IMR-90 (cell line): ENCODE data around the gene VPS41. TPM values are rescaled to one million over a fixed set of nuclear protein-coding genes. Genes with fewer than 3 reads are reported as not detected.

Experiments
- ATAC-seq: fragments of 200-7000 bp; cut with Tn5 transposase; 2 replicates; pipeline ENCODE4 v1.9.1; 2020; ENCODE audit warnings: low read depth, mild to moderate bottlenecking, moderate library complexity
- BruUV-seq: library from RNA; stranded (reverse); fragments of 400-500 nt; replicated peaks from 2 replicates; lab custom pipeline; 2021; lab: Mats Ljungman, UMichigan
- CTCF ChIA-PET: fragments of 300-600 bp; formaldehyde crosslinking; extraction: SDS; loops from one replicate; lab custom pipeline; 2021; ENCODE audit warnings: antibody characterized with exemption; lab: Yijun Ruan, JAX
- POLR2A ChIA-PET: fragments of 300-600 bp; sonication (Branson Sonifier 250); formaldehyde crosslinking; loops from one replicate; lab custom pipeline; 2022; ENCODE audit warnings: antibody characterized with exemption; ENCODE audit not compliant: unreplicated experiment; lab: Charles Lee
- DNase-seq: peaks from one replicate; pipeline ENCODE4 v3.0.0; 2013
- H2AFZ ChIP-seq: replicated peaks from 2 replicates; pipeline ENCODE3; 2013; ENCODE audit warnings: low read length, mild to moderate bottlenecking; ENCODE audit not compliant: poor library complexity
- H2AK5ac ChIP-seq: 2 replicates; pipeline ENCODE4 v1.6.1; 2013; ENCODE audit warnings: low read depth, low read length, inconsistent platforms
- H2AK9ac ChIP-seq: replicated peaks from 2 replicates; pipeline ENCODE3; 2013; ENCODE audit warnings: mild to moderate bottlenecking, low read depth, low read length, moderate library complexity; ENCODE audit not compliant: poor library complexity
- H2BK120ac ChIP-seq: 2 replicates; pipeline ENCODE4 v1.6.1; 2013; ENCODE audit warnings: low read depth, low read length, inconsistent platforms
- H2BK15ac ChIP-seq: 3 replicates; pipeline ENCODE4 v1.6.1; 2013; ENCODE audit warnings: low read depth, low read length, inconsistent platforms
- H2BK20ac ChIP-seq: 2 replicates; pipeline ENCODE4 v1.6.1; 2013; ENCODE audit warnings: low read depth, mild to moderate bottlenecking, inconsistent platforms, low read length, moderate library complexity
- H2BK5ac ChIP-seq: 2 replicates; pipeline ENCODE4 v1.6.1; 2013; ENCODE audit warnings: mild to moderate bottlenecking, low read depth, low read length, inconsistent platforms; ENCODE audit not compliant: poor library complexity, severe bottlenecking
- H3K14ac ChIP-seq: replicated peaks from 2 replicates; pipeline ENCODE4 v1.6.1; 2013; ENCODE audit warnings: low read depth, low read length, inconsistent platforms
- H3K18ac ChIP-seq: 2 replicates; pipeline ENCODE4 v1.6.1; 2013; ENCODE audit warnings: low read depth, low read length, control low read depth
- H3K23ac ChIP-seq: 2 replicates; pipeline ENCODE4 v1.6.1; 2013; ENCODE audit warnings: low read depth, low read length, inconsistent platforms
- H3K27ac ChIP-seq: 2 replicates; pipeline ENCODE4 v1.5.1; 2013; ENCODE audit warnings: mild to moderate bottlenecking, control low read depth, low read length; ENCODE audit not compliant: insufficient read depth
- H3K27me3 ChIP-seq: 2 replicates; pipeline ENCODE4 v1.6.1; 2013; ENCODE audit warnings: low read length; ENCODE audit not compliant: control insufficient read depth, insufficient read depth
- H3K36me3 ChIP-seq: 2 replicates; pipeline ENCODE4 v1.6.1; 2013; ENCODE audit warnings: low read length, mixed read lengths; ENCODE audit not compliant: control insufficient read depth, insufficient read depth
- H3K4ac ChIP-seq: 2 replicates; pipeline ENCODE4 v1.6.1; 2013; ENCODE audit warnings: low read depth, low read length, inconsistent platforms
- H3K4me1 ChIP-seq: 2 replicates; pipeline ENCODE4 v1.6.1; 2013; ENCODE audit warnings: low read length, mixed read lengths; ENCODE audit not compliant: control insufficient read depth, insufficient read depth
- H3K4me2 ChIP-seq: 2 replicates; pipeline ENCODE4 v1.6.1; 2013; ENCODE audit warnings: low read depth, mild to moderate bottlenecking, control low read depth, low read length, moderate library complexity
- H3K4me3 ChIP-seq: 2 replicates; pipeline ENCODE4 v1.5.1; 2013; ENCODE audit warnings: low read depth, mild to moderate bottlenecking, control low read depth, low read length, moderate library complexity; ENCODE audit not compliant: insufficient read depth
- H3K56ac ChIP-seq: 2 replicates; pipeline ENCODE4 v1.6.1; 2013; ENCODE audit warnings: low read length, inconsistent platforms; ENCODE audit not compliant: insufficient read depth; ENCODE audit errors: extremely low read depth
- H3K79me1 ChIP-seq, 2 experiments: 2 replicates each; pipeline ENCODE4 v1.6.1; 2013; ENCODE audit warnings: low read length in 2 of 2, inconsistent platforms in 1 of 2, low read depth in 1 of 2
- H3K9ac ChIP-seq: 2 replicates; pipeline ENCODE4 v1.6.1; 2013; ENCODE audit warnings: low read depth, low read length, control low read depth
- H3K9me1 ChIP-seq: 2 replicates; pipeline ENCODE4 v1.6.1; 2013; ENCODE audit warnings: low read length, inconsistent platforms; ENCODE audit not compliant: insufficient read depth
- H3K9me3 ChIP-seq: 2 replicates; pipeline ENCODE4 v1.6.1; 2013; ENCODE audit warnings: low read length; ENCODE audit not compliant: control insufficient read depth, insufficient read depth
- H4K20me1 ChIP-seq: 2 replicates; pipeline ENCODE4 v1.6.1; 2013; ENCODE audit warnings: low read length, inconsistent platforms; ENCODE audit not compliant: insufficient read depth
- H4K5ac ChIP-seq: 2 replicates; pipeline ENCODE4 v1.6.1; 2013; ENCODE audit warnings: mild to moderate bottlenecking, low read depth, low read length, control low read depth
- H4K8ac ChIP-seq, 2 experiments: 2 replicates each; pipeline ENCODE4 v1.6.1; 2013; ENCODE audit warnings: low read depth in 2 of 2, low read length in 2 of 2, control low read depth in 1 of 2, inconsistent platforms in 1 of 2
- H4K91ac ChIP-seq: 2 replicates; pipeline ENCODE4 v1.6.1; 2013; ENCODE audit warnings: low read depth, low read length, inconsistent platforms; ENCODE audit not compliant: insufficient read depth
- BHLHE40 ChIP-seq: fragments of 150-350 bp; IDR thresholded peaks from 2 replicates; pipeline ENCODE4 v1.6.1; 2016; ENCODE audit warnings: mild to moderate bottlenecking, low read depth, low read length
- CHD1 ChIP-seq: IDR thresholded peaks from 2 replicates; pipeline ENCODE4 v1.6.1; 2012; ENCODE audit warnings: low read depth, low read length, improper control_type of control experiment
- CTCF ChIP-seq: conservative IDR thresholded peaks from 2 replicates; pipeline ENCODE4 v1.5.1; 2012; ENCODE audit warnings: mild to moderate bottlenecking, low read depth, low read length, improper control_type of control experiment
- ELK1 ChIP-seq: fragments of 150-350 bp; IDR thresholded peaks from 2 replicates; pipeline ENCODE4 v1.6.1; 2016; ENCODE audit warnings: low read depth, mild to moderate bottlenecking, low read length, moderate library complexity, borderline replicate concordance
- MAFK ChIP-seq: IDR thresholded peaks from 2 replicates; pipeline ENCODE4 v1.6.1; 2012; ENCODE audit warnings: low read depth, low read length, improper control_type of control experiment
- MXI1 ChIP-seq: IDR thresholded peaks from 2 replicates; pipeline ENCODE4 v1.6.1; 2012; ENCODE audit warnings: low read depth, mild to moderate bottlenecking, low read length, moderate library complexity, borderline replicate concordance
- NFE2L2 ChIP-seq: fragments of 150-350 bp; IDR thresholded peaks from 2 replicates; pipeline ENCODE4 v1.6.1; 2016; ENCODE audit warnings: low read depth, mild to moderate bottlenecking, low read length
- RAD21 ChIP-seq: IDR thresholded peaks from 2 replicates; pipeline ENCODE4 v1.6.1; 2012; ENCODE audit warnings: low read length, improper control_type of control experiment
- RCOR1 ChIP-seq: IDR thresholded peaks from 2 replicates; pipeline ENCODE4 v1.6.1; 2012; ENCODE audit warnings: mild to moderate bottlenecking, low read length, improper control_type of control experiment; ENCODE audit not compliant: insufficient replicate concordance
- RFX5 ChIP-seq: IDR thresholded peaks from 2 replicates; pipeline ENCODE4 v1.8.0; 2012; ENCODE audit warnings: low read depth, mild to moderate bottlenecking, low read length, moderate library complexity
- SMC3 ChIP-seq: fragments of 150-350 bp; IDR thresholded peaks from 2 replicates; pipeline ENCODE4 v1.6.1; 2016; ENCODE audit warnings: low read depth, mild to moderate bottlenecking, antibody characterized with exemption, low read length, moderate library complexity
- USF2 ChIP-seq: fragments of 150-350 bp; IDR thresholded peaks from 2 replicates; pipeline ENCODE4 v1.6.1; 2017; ENCODE audit warnings: mild to moderate bottlenecking, antibody characterized with exemption, low read length, low read depth
- WGBS, 2 experiments: methylation state at CpG; one replicate each; pipeline versions ENCODE4 v1.1.5 to v1.1.7; 2013; ENCODE audit warnings: missing lambda C conversion rate in 2 of 2; ENCODE audit not compliant: insufficient read length in 1 of 2; ENCODE audit errors: extremely low coverage in 2 of 2; 5-methylcytosine and 5-hydroxymethylcytosine counted together
- dilution Hi-C: fragments of 300-500 bp; cut with HindIII; formaldehyde crosslinking; loops from one replicate; pipeline ENCODE4 v1.14.3; 2018; ENCODE audit warnings: low sequenced_read_pairs; ENCODE audit not compliant: unreplicated experiment
- in situ Hi-C: fragments of 300-500 bp; cut with MboI; formaldehyde crosslinking; loops from 3 replicates; pipeline ENCODE4 v1.14.3; 2019; ENCODE audit warnings: low sequenced_read_pairs, inconsistent platforms, mixed read lengths
- intact Hi-C: fragments of 100-400 bp; cut with micrococcal nuclease; formaldehyde crosslinking; loops from 2 replicates; pipeline ENCODE4 v1.10.0; 2022
- polyA plus RNA-seq, 3 experiments: library from polyadenylated mRNA; depleted of rRNA; stranded (reverse); fragments of >200 nt; gene quantifications; 2 replicates each; pipeline ENCODE4 v1.2.3, GENCODE V29; 2012; ENCODE audit warnings: low replicate concordance in 1 of 3
- total RNA-seq: library from RNA; depleted of rRNA; stranded (reverse); fragments of >200 nt; gene quantifications from 2 replicates; pipeline ENCODE4 v1.2.3, GENCODE V29; 2012

Gene VPS41
- total and polyA plus RNA-seq, 2 of the 4 experiments (the other 2 are of a cell fraction), result 16.0 to 28.0 TPM

GRCh38 chr7:38862666-38863065 is 46.3 kb downstream of the VPS41 start:
- no peak overlapping the region for H3K23ac ChIP-seq
- intact Hi-C loops, result no loop called here
- no peaks in the 10 kb centered on the region for H3K9me3 ChIP-seq
- no peak overlapping the region for H3K56ac ChIP-seq
- ATAC-seq (no peak), DNase-seq (no peak)
- ChIA-PET POLR2A (interaction anchor here (0.6 kb wide), 1 partner anchor 644 kb away, joined by 3 read pairs; no protein-coding TSS in a partner anchor), CTCF (interaction anchor here (0.7 kb wide), 1 partner anchor 1243 kb away, joined by 3 read pairs; no protein-coding TSS in a partner anchor)
- H4K91ac ChIP-seq, result no peak overlapping the region
- dilution Hi-C loops, result no loop called here
- no peaks in the 10 kb centered on the region; the same call in 1 of the 2 replicates for H3K9me1 ChIP-seq
- TF ChIP-seq BHLHE40 (no peak), MAFK (no peak), SMC3 (no peak), RCOR1 (no peak), NFE2L2 (no peak), ELK1 (no peak), RAD21 (no peak), CHD1 (no peak), RFX5 (no peak), CTCF (no peak), MXI1 (no peak), USF2 (no peak)
- no peaks in the 10 kb centered on the region for H3K27me3 ChIP-seq
- H4K20me1 ChIP-seq, result no peaks in the 10 kb centered on the region
- H3K4me2 ChIP-seq, result no peak overlapping the region
- no peak overlapping the region for H3K9ac ChIP-seq
- peaks cover 6% of the 10 kb centered on the region for H3K36me3 ChIP-seq
- H4K5ac ChIP-seq, result no peak overlapping the region
- no peaks in the 10 kb centered on the region for H3K4me1 ChIP-seq
- no peak overlapping the region for H2BK20ac ChIP-seq
- no peak overlapping the region for H3K14ac ChIP-seq
- WGBS, 2 experiments, result no CpG with 5 or more reads among the region's 3 CpGs
- in situ Hi-C loops, result no loop called here
- no TSS peak for BruUV-seq
- H3K18ac ChIP-seq, result no peak overlapping the region
- H3K4me3 ChIP-seq, result no peak overlapping the region
- H2AK9ac ChIP-seq, result no peak overlapping the region
- H3K79me1 ChIP-seq, result peaks cover 3% of the 10 kb centered on the region in 2 experiments; a peak in 2 of 4 replicates
- no peak overlapping the region for H2AFZ ChIP-seq
- H3K4ac ChIP-seq, result no peak overlapping the region
- H3K27ac ChIP-seq, result no peak overlapping the region
- H2BK120ac ChIP-seq, result no peak overlapping the region
- no peak overlapping the region for H4K8ac ChIP-seq
- H2BK5ac ChIP-seq, result no peak overlapping the region
- H2AK5ac ChIP-seq, result no peak overlapping the region
- no peak overlapping the region for H2BK15ac ChIP-seq
